HepG2 (cell line): Measurements from ENCODE around the gene RAB35. TPM values are rescaled to one million over a fixed set of nuclear protein-coding genes. Genes with fewer than 3 reads are reported as not detected.

Source experiments
- ATAC-seq: fragments of 200-7000 bp; cut with Tn5 transposase; 3 replicates; pipeline ENCODE4 v1.9.1; 2020; ENCODE audit warnings: mild to moderate bottlenecking, moderate library complexity
- BruUV-seq: library from RNA; stranded (reverse); fragments of 400-500 nt; replicated peaks from 2 replicates; lab custom pipeline; 2021; lab: Mats Ljungman, UMichigan
- CTCF ChIA-PET: fragments of 300-600 bp; formaldehyde crosslinking; extraction: SDS; loops from one replicate; lab custom pipeline; 2021; ENCODE audit warnings: low total read pairs, inconsistent platforms, low intra/inter-chr PET ratio; lab: Yijun Ruan, JAX
- POLR2A ChIA-PET: fragments of 350-600 bp; sonication (Branson Sonifier 250); formaldehyde crosslinking; loops from one replicate; lab custom pipeline; 2020; ENCODE audit warnings: antibody characterized with exemption, inconsistent platforms; lab: Yijun Ruan, JAX
- DNase-seq: peaks from one replicate; pipeline ENCODE4 v3.0.0-alpha.2; 2015; ENCODE audit warnings: low spot score
- FAIRE-seq: peaks from 3 replicates; lab custom pipeline; 2011; peaks lifted over from hg19 to GRCh38; lab: Jason Lieb, UNC
- H2AFZ ChIP-seq: one replicate; pipeline ENCODE4 v1.6.1; 2011; ENCODE audit warnings: low read length, inconsistent platforms
- H3K27ac ChIP-seq: fragments of 300-600 bp; 3 replicates; pipeline ENCODE4 v1.8.0; 2011; ENCODE audit warnings: mixed run types, mild to moderate bottlenecking, mixed read lengths, low read length, inconsistent platforms; ENCODE audit not compliant: insufficient read depth; ENCODE audit errors: extremely low read length
- H3K27me3 ChIP-seq, 2 experiments: fragments of 200-600 bp in 1 of 2; 2 replicates in 1 of 2; 3 replicates in 1 of 2; pipeline versions ENCODE4 v1.6.0 to v1.8.0; 2011; ENCODE audit warnings: low read length in 2 of 2, mild to moderate bottlenecking in 2 of 2, moderate library complexity in 2 of 2, inconsistent platforms in 1 of 2; ENCODE audit not compliant: insufficient read depth in 2 of 2, control insufficient read depth in 1 of 2
- H3K36me3 ChIP-seq, 2 experiments: fragments of 200-600 bp in 1 of 2; replicated peaks in 1 of 2; 2 replicates in 1 of 2; 3 replicates in 1 of 2; pipeline versions ENCODE4 v1.5.1 to v1.8.0; 2011; ENCODE audit warnings: low read length in 2 of 2, inconsistent platforms in 1 of 2; ENCODE audit not compliant: insufficient read depth in 2 of 2, control insufficient read depth in 1 of 2
- H3K4me1 ChIP-seq: 2 replicates; pipeline ENCODE4 v1.5.1; 2012; ENCODE audit warnings: low read length, inconsistent platforms; ENCODE audit not compliant: insufficient read depth
- H3K4me2 ChIP-seq: 2 replicates; pipeline ENCODE4 v1.6.0; 2011; ENCODE audit warnings: low read depth, low read length, inconsistent platforms
- H3K4me3 ChIP-seq, 3 experiments: fragments of 200-600 bp in 1 of 3; sonication (generic), shearing (Covaris generic) in 1 of 3; replicated peaks in 1 of 3; 2 replicates each; pipeline ENCODE4 v1.5.1; 2011 to 2016; ENCODE audit warnings: low read length in 3 of 3, inconsistent platforms in 2 of 3, low read depth in 2 of 3, mild to moderate bottlenecking in 2 of 3, control low read depth in 1 of 3, mixed read lengths in 1 of 3; ENCODE audit not compliant: insufficient read depth in 1 of 3
- H3K79me2 ChIP-seq: one replicate; pipeline ENCODE4 v1.6.1; 2011; ENCODE audit warnings: low read length, inconsistent platforms; ENCODE audit not compliant: insufficient read depth
- H3K9ac ChIP-seq: 2 replicates; pipeline ENCODE4 v1.6.0; 2011; ENCODE audit warnings: mild to moderate bottlenecking, low read depth, low read length, inconsistent platforms; ENCODE audit not compliant: insufficient read depth
- H3K9me3 ChIP-seq: 2 replicates; pipeline ENCODE4 v1.5.1; 2012; ENCODE audit warnings: mild to moderate bottlenecking, low read length
- H4K20me1 ChIP-seq: 2 replicates; pipeline ENCODE4 v1.6.0; 2011; ENCODE audit warnings: inconsistent platforms, mild to moderate bottlenecking, low read length, moderate library complexity; ENCODE audit not compliant: insufficient read depth
- DPF2 ChIP-seq: sonication (generic); formaldehyde crosslinking; IDR thresholded peaks from 2 replicates; pipeline ENCODE4 v1.4.0; 2020; ENCODE audit warnings: mild to moderate bottlenecking, low read depth, missing genetic modification reagents, borderline replicate concordance
- EHMT2 ChIP-seq: fragments of 200-600 bp; sonication (generic); IDR thresholded peaks from 2 replicates; pipeline ENCODE4 v1.7.0; 2017; ENCODE audit warnings: antibody characterized with exemption, low read depth, low read length, borderline replicate concordance
- HES4 ChIP-seq: sonication (generic); formaldehyde crosslinking; IDR thresholded peaks from 2 replicates; pipeline ENCODE4 v1.9.0; 2021; ENCODE audit warnings: mild to moderate bottlenecking, missing genetic modification reagents, borderline replicate concordance
- HOXA7 ChIP-seq: sonication (generic); formaldehyde crosslinking; IDR thresholded peaks from 2 replicates; pipeline ENCODE4 v1.8.1; 2022; ENCODE audit warnings: mild to moderate bottlenecking, missing genetic modification reagents, moderate library complexity
- KDM2A ChIP-seq: sonication (generic); formaldehyde crosslinking; IDR thresholded peaks from 2 replicates; pipeline ENCODE4 v1.4.0; 2020; ENCODE audit warnings: low read depth, missing genetic modification reagents, borderline replicate concordance
- SUZ12 ChIP-seq: fragments of 150-350 bp; IDR thresholded peaks from 2 replicates; pipeline ENCODE4 v1.6.1; 2014; ENCODE audit warnings: low read depth, low read length
- TARDBP ChIP-seq: sonication (generic); formaldehyde crosslinking; IDR thresholded peaks from 2 replicates; pipeline ENCODE4 v1.8.0; 2022; ENCODE audit warnings: mild to moderate bottlenecking, missing genetic modification reagents
- TBL1XR1 ChIP-seq: fragments of 150-350 bp; IDR thresholded peaks from 2 replicates; pipeline ENCODE4 v1.6.1; 2014; ENCODE audit warnings: borderline replicate concordance, low read length; ENCODE audit not compliant: partially characterized antibody
- TBX2 ChIP-seq: sonication (generic); formaldehyde crosslinking; IDR thresholded peaks from 2 replicates; pipeline ENCODE4 v1.5.0; 2020; ENCODE audit warnings: missing genetic modification reagents, mild to moderate bottlenecking, borderline replicate concordance
- ZNF33B ChIP-seq: sonication (generic); formaldehyde crosslinking; IDR thresholded peaks from 2 replicates; pipeline ENCODE4 v1.5.1; 2020; ENCODE audit warnings: mild to moderate bottlenecking, missing genetic modification reagents
- ZNF430 ChIP-seq: sonication (generic); formaldehyde crosslinking; IDR thresholded peaks from 2 replicates; pipeline ENCODE4 v1.9.0; 2021; ENCODE audit warnings: mild to moderate bottlenecking, missing genetic modification reagents
- ZNF709 ChIP-seq: sonication (generic); formaldehyde crosslinking; IDR thresholded peaks from 2 replicates; pipeline ENCODE4 v1.5.0; 2020; ENCODE audit warnings: mild to moderate bottlenecking, missing genetic modification reagents
- WGBS: methylation state at CpG from one replicate; pipeline ENCODE4 v1.1.6; 2017; ENCODE audit warnings: low lambda C conversion rate; 5-methylcytosine and 5-hydroxymethylcytosine counted together
- in situ Hi-C: cut with HindIII; loops from 2 replicates; pipeline ENCODE4 v1.10.0; 2017; ENCODE audit warnings: low pct_unique_long_range_greater_than_20kb; ENCODE audit not compliant: extremely low pct_ligation_motif_present
- intact Hi-C: fragments of 100-400 bp; cut with micrococcal nuclease; formaldehyde crosslinking; loops from one replicate; pipeline ENCODE4 v1.10.0; 2022; ENCODE audit not compliant: unreplicated experiment
- polyA plus RNA-seq, 8 experiments: library from polyadenylated mRNA; depleted of rRNA in 3 of 8; stranded (reverse) in 7 of 8; unstranded in 1 of 8; fragments of >200 nt; fragmentation: Illumina TruSeq in 4 of 8; extraction: Trizol in 4 of 8; gene quantifications; 2 replicates each; pipeline versions ENCODE4 v1.2.1 to v1.2.3, GENCODE V29; 2011 to 2016; ENCODE audit warnings: low read depth in 4 of 8, missing spikeins in 1 of 8, mixed read lengths in 1 of 8; ENCODE audit not compliant: insufficient read depth in 1 of 8
- total RNA-seq, 5 experiments: library from RNA; depleted of rRNA; stranded (reverse); fragments of >200 nt; fragmentation: Illumina TruSeq; extraction: Trizol; gene quantifications; 2 replicates each; pipeline ENCODE4 v1.2.3, GENCODE V29; 2016; ENCODE audit warnings: low read depth in 1 of 5
- TF ChIP-seq, protein P1 (sequence below): IDR thresholded peaks from 2 replicates; pipeline ENCODE4 v1.6.1; 2016; ENCODE audit warnings: control low read depth

The RAB35 gene
- total and polyA plus RNA-seq, 2 of the 13 experiments (the other 11 are each of a cell fraction or from before 2014, with no cell fraction given): 25.2 to 29.1 TPM

DNA sequence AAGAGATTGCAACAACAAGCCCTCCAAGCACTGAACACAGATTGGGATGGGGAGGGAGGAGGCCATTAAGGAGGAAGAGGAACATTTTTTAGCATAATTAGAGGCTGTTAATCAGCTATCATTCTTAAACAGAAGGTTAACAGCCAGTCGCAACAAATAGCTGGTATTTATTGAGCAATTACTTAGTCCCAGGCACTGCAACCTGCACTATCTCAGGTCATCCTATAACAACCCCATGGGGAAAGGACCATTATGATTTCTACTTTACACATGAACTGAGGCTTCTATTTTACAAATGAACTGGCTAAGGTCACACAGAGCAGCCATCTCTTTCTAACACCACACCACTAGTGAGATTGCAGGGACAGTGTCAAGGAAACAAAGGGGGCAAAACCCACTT is 10.4 kb downstream of the RAB35 start:
- in situ Hi-C loops (no loop called here), intact Hi-C loops (no loop called here)
- H3K9ac ChIP-seq: no peak overlapping the region
- peaks cover 20% of the 10 kb centered on the region; the same call in 1 of the 2 replicates for H4K20me1 ChIP-seq
- no peak overlapping the region for H3K4me2 ChIP-seq
- no peak for FAIRE-seq
- H3K27me3 ChIP-seq: no peaks in the 10 kb centered on the region
- H3K9me3 ChIP-seq: no peaks in the 10 kb centered on the region
- WGBS: 71% methylated on average over 1 of the region's 1 CpG
- peaks cover 23 to 46% of the 10 kb centered on the region in 2 experiments; a peak in 4 of 5 replicates for H3K36me3 ChIP-seq
- H3K27ac ChIP-seq: no peak overlapping the region
- peaks cover 51% of the 10 kb centered on the region for H3K79me2 ChIP-seq
- BruUV-seq: TSS peak; percentile 48
- H2AFZ ChIP-seq: no peak overlapping the region
- TF ChIP-seq TBX2 (CRISPR knock-in tag) (no peak), ZNF430 (no peak), ZNF709 (CRISPR knock-in tag) (no peak), KDM2A (CRISPR knock-in tag) (no peak), HOXA7 (CRISPR knock-in tag) (no peak), DPF2 (CRISPR knock-in tag) (no peak), TARDBP (no peak), SUZ12 (no peak), HES4 (no peak), ZNF33B (CRISPR knock-in tag) (no peak), TBL1XR1 (no peak), EHMT2 (no peak)
- TF ChIP-seq, protein P1, sequence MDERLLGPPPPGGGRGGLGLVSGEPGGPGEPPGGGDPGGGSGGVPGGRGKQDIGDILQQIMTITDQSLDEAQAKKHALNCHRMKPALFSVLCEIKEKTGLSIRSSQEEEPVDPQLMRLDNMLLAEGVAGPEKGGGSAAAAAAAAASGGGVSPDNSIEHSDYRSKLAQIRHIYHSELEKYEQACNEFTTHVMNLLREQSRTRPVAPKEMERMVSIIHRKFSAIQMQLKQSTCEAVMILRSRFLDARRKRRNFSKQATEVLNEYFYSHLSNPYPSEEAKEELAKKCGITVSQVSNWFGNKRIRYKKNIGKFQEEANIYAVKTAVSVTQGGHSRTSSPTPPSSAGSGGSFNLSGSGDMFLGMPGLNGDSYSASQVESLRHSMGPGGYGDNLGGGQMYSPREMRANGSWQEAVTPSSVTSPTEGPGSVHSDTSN (CRISPR knock-in tag): no peak
- TF ChIP-seq, all 625 proteins: peak for 0
- Histone ChIP-seq H3K4me3 (no peak overlapping the region), H3K4me1 (no peaks in the 10 kb centered on the region)
- POLR2A ChIA-PET: interaction anchor here (1.3 kb wide), 1 partner anchor 10 kb away, joined by 3 read pairs; the partner anchor contains the start of gene RAB35
- ATAC-seq (no peak), DNase-seq (no peak)
- CTCF ChIA-PET: no interaction called here
